ENCODE results near the gene WIPF2. TPM values are rescaled to one million over a fixed set of nuclear protein-coding genes. Genes with fewer than 3 reads are reported as not detected.
A peak's percentile ranks its signal among the peaks of the same experiment; 100 is the strongest.

WIPF2 gene
- total and polyA plus RNA-seq, 2 donors (not counting 3 experiments of a cell fraction or from before 2014, with no cell fraction given): 8.4 to 30.4 TPM

GRCh38 chr17:40301315-40301714, 82.2 kb downstream of the WIPF2 start:
- dilution Hi-C loops (cut with MboI; ENCODE audit: extremely low pct_ligation_motif_present, low sequenced_read_pairs): no loop called here
- no TSS peak for BruUV-seq (replicated peaks)
- DNase-seq (ENCODE audit: low read depth, low spot score): no peak

More at GRCh38 chr17:40301315-40301714, 82.2 kb downstream of the WIPF2 start:
- no peaks in the 10 kb centered on the region for H3K9me1 ChIP-seq (replicated peaks; ENCODE audit: control insufficient read depth, extremely low read depth, insufficient read depth, low read length)
- H3K9me3 ChIP-seq (replicated peaks; ENCODE audit: control insufficient read depth, insufficient read depth, low read length): no peaks in the 10 kb centered on the region
- FAIRE-seq: peak; percentile 62
- H3K4me2 ChIP-seq (ENCODE audit: insufficient read depth, low read length): no peak overlapping the region
- no peaks in the 10 kb centered on the region for H4K20me1 ChIP-seq (replicated peaks; ENCODE audit: control insufficient read depth, extremely low read depth, insufficient read depth, low read length)
- H3K27ac ChIP-seq (ENCODE audit: insufficient read depth, low read depth, low read length): no peak overlapping the region
- ChIA-PET POLR2A (no interaction called here), CTCF (interaction anchor here (1.5 to 15.6 kb wide), 7 partner anchors 10 to 231 kb away, joined by 4 to 530 read pairs (median 35); partner anchors contain the start of gene GJD3)
- no peak overlapping the region for H3K4me3 ChIP-seq (replicated peaks in 1 of 3; ENCODE audit: insufficient read depth in 1 of 3, low read depth in 1 of 3, low read length in 3 of 3)
- no peak for TF ChIP-seq FOS (IDR thresholded peaks at IDR 0.05; ENCODE audit: borderline replicate concordance, insufficient read depth, low read length)
- TF ChIP-seq CTCF (IDR thresholded peaks at IDR 0.05; ENCODE audit: extremely low read depth in 1 of 2, insufficient read depth in 1 of 2, low read depth in 1 of 2, low read length in 2 of 2): peak in 1 of 2 donors; percentile 19
- no peak for TF ChIP-seq POLR2A (IDR thresholded peaks at IDR 0.05; ENCODE audit: low read depth, low read length)
- TF ChIP-seq MAX (IDR thresholded peaks at IDR 0.05; ENCODE audit: insufficient read depth, insufficient read length): no peak
- no peaks in the 10 kb centered on the region for H3K79me2 ChIP-seq (ENCODE audit: control insufficient read depth, insufficient read depth, low read length)
- peaks cover 8% of the 10 kb centered on the region for H3K4me1 ChIP-seq (ENCODE audit: control insufficient read depth, extremely low read depth, insufficient read depth, low read length)
- H3K9ac ChIP-seq (replicated peaks; ENCODE audit: extremely low read depth, insufficient read depth, low read length): no peak overlapping the region
- H3K27me3 ChIP-seq (ENCODE audit: control insufficient read depth in 2 of 2, insufficient read depth in 2 of 2, low read length in 2 of 2): no peaks in the 10 kb centered on the region
- no peak overlapping the region for H2AFZ ChIP-seq (ENCODE audit: low read depth, low read length)
- intact Hi-C loops (cut with micrococcal nuclease): loop anchor here (5.0 kb wide), 2 partner anchors 116 to 231 kb away; partner anchors contain the start of gene TOP2A
- peaks cover 0 to 14% of the 10 kb centered on the region in 2 experiments for H3K36me3 ChIP-seq (ENCODE audit: control insufficient read depth in 2 of 2, extremely low read depth in 1 of 2, insufficient read depth in 2 of 2, low read length in 2 of 2)

All from endothelial cell of umbilical vein (primary cell).